Psoas muscle (tissue), 8 donors: ENCODE data around the gene CTNND2. TPM values are rescaled to one million over a fixed set of nuclear protein-coding genes. Genes with fewer than 3 reads are reported as not detected.

Experiments
- ATAC-seq, 4 donors: fragments of 200-7000 bp; cut with Tn5 transposase; one replicate each; pipeline ENCODE4 v1.9.1; 2020; ENCODE audit warnings: moderate library complexity in 3 of 4, mild to moderate bottlenecking in 2 of 4
- DNase-seq, 2 donors: peaks; one replicate each; pipeline ENCODE4 v3.0.0-alpha.2; 2020
- H3K27ac ChIP-seq: fragments of 200-600 bp; one replicate; pipeline ENCODE4 v1.8.0; 2022
- H3K27me3 ChIP-seq, 3 donors: fragments of 200-600 bp in 1 of 3; one replicate each; pipeline versions ENCODE4 v1.6.1 to v1.8.0; 2013 to 2022; ENCODE audit warnings: low read length in 2 of 3, mild to moderate bottlenecking in 2 of 3, moderate library complexity in 1 of 3; ENCODE audit not compliant: insufficient read depth in 3 of 3
- H3K36me3 ChIP-seq, 2 donors: fragments of 200-600 bp in 1 of 2; one replicate each; pipeline versions ENCODE4 v1.6.1 to v1.8.0; 2013 to 2022; ENCODE audit warnings: low read depth in 1 of 2, mild to moderate bottlenecking in 1 of 2, moderate library complexity in 1 of 2; ENCODE audit not compliant: insufficient read depth in 1 of 2
- H3K4me1 ChIP-seq: fragments of 200-600 bp; one replicate; pipeline ENCODE4 v1.8.0; 2022
- H3K4me3 ChIP-seq: fragments of 200-600 bp; one replicate; pipeline ENCODE4 v1.8.0; 2022; ENCODE audit warnings: mild to moderate bottlenecking
- H3K9me3 ChIP-seq: fragments of 200-600 bp; one replicate; pipeline ENCODE4 v1.8.0; 2022
- CTCF ChIP-seq: fragments of 200-600 bp; IDR thresholded peaks from one replicate; pipeline ENCODE4 v1.8.0; 2022; ENCODE audit warnings: antibody characterized with exemption
- WGBS, 3 donors: extraction: QIAGEN DNeasy Blood & Tissue Kit; methylation state at CpG; one replicate each; pipeline versions ENCODE4 v1.1.6 to v1.1.7; 2013; 5-methylcytosine and 5-hydroxymethylcytosine counted together
- intact Hi-C, 2 donors: fragments of 100-400 bp; cut with DNase I; formaldehyde crosslinking; loops; one replicate each; pipeline versions ENCODE4 v1.11.0 to v1.14.2; 2022
- polyA plus RNA-seq, 3 donors: library from polyadenylated mRNA; stranded (reverse); fragments of 200-250 nt; gene quantifications; one replicate each; pipeline ENCODE4 v1.2.3, GENCODE V29; 2013
- total RNA-seq, 4 donors: library from RNA; stranded (reverse); fragmentation: NEBNext Ultra II Directional in 2 of 4; extraction: Animal tissue kit (Norgen Biotek cat#: 25700) in 2 of 4; gene quantifications; one replicate each; pipeline versions ENCODE4 v1.2.1 to v1.2.4, GENCODE V29; 2021 to 2023
- donor health status: healthy with polysubstance abuse.
- donor health status: DM: no; HTN: no; CAD: no; lungs with moderate emphysema.
- donor health status: Bipolar disorder and iron deficiency.
- donor health status: healthy.
- donor health status: DM: yes; HTN: yes; CAD: no.
- donor health status: DM: no; HTN: no; CAD: no.
- donor health status: DM: no; HTN: no; CAD: no.
- donor health status: DM: yes; HTN: yes; CAD: no.

The CTNND2 gene
- total and polyA plus RNA-seq, 7 donors = 0.09 to 0.14 (median 0.13) TPM; not detected in 4

- no peaks in the 10 kb centered on the region for H3K9me3 ChIP-seq
- 86 to 87% (median 86%) methylated on average over 8 of the region's 8 CpGs for WGBS, 3 donors
- H3K27me3 ChIP-seq = no peaks in the 10 kb centered on the region
- H3K4me1 ChIP-seq = no peaks in the 10 kb centered on the region
- H3K4me3 ChIP-seq = no peak overlapping the region
- DNase-seq = no peak
- TF ChIP-seq CTCF = no peak
- no peak overlapping the region for H3K27ac ChIP-seq
- intact Hi-C loops = no loop called here
- no peaks in the 10 kb centered on the region for H3K36me3 ChIP-seq
- no peak for ATAC-seq
Measured at GRCh38 chr5:11152368-11152767, 751.9 kb downstream of the CTNND2 start.

GRCh38 chr5:11150976-11151375, 753.3 kb downstream of the CTNND2 start:
- Histone ChIP-seq H3K27ac (no peak overlapping the region), H3K27me3 (no peaks in the 10 kb centered on the region), H3K9me3 (no peaks in the 10 kb centered on the region), H3K4me1 (no peaks in the 10 kb centered on the region), H3K4me3 (no peak overlapping the region), H3K36me3 (no peaks in the 10 kb centered on the region)
- intact Hi-C loops = no loop called here
- ATAC-seq (no peak), DNase-seq (no peak)
- WGBS, 3 donors = 29 to 42% (median 38%) methylated on average over 5 of the region's 5 CpGs
- TF ChIP-seq CTCF = no peak

- Histone ChIP-seq H3K27ac (no peak overlapping the region), H3K4me3 (no peak overlapping the region), H3K4me1 (no peaks in the 10 kb centered on the region), H3K27me3 (no peaks in the 10 kb centered on the region), H3K36me3 (no peaks in the 10 kb centered on the region), H3K9me3 (no peaks in the 10 kb centered on the region)
- intact Hi-C loops = no loop called here
- WGBS, 3 donors = 77 to 82% (median 77%) methylated on average over 14 of the region's 14 CpGs
- no peak for TF ChIP-seq CTCF
- DNase-seq (no peak), ATAC-seq (no peak)
Measured at GRCh38 chr5:11148810-11149539, 755.3 kb downstream of the CTNND2 start.

- WGBS, 3 donors = 61 to 66% (median 64%) methylated on average over 4 of the region's 4 CpGs
- no peak overlapping the region for H3K4me3 ChIP-seq
- H3K36me3 ChIP-seq = no peaks in the 10 kb centered on the region
- H3K9me3 ChIP-seq = no peaks in the 10 kb centered on the region
- intact Hi-C loops = no loop called here
- no peak for DNase-seq
- H3K27ac ChIP-seq = no peak overlapping the region
- no peaks in the 10 kb centered on the region for H3K27me3 ChIP-seq
- no peaks in the 10 kb centered on the region for H3K4me1 ChIP-seq
- no peak for TF ChIP-seq CTCF
- ATAC-seq = no peak
Measured at GRCh38 chr5:11146171-11146570, 758.1 kb downstream of the CTNND2 start.
